ENCODE data around the gene ARHGAP33. TPM values are rescaled to one million over a fixed set of nuclear protein-coding genes. Genes with fewer than 3 reads are reported as not detected.

ARHGAP33 gene
- total RNA-seq, 4 donors from 2014 or later: 4.2 to 16.0 (median 13.0) TPM

GRCh38 chr19:35750167-35750566 lies 25.2 kb upstream of the ARHGAP33 start:
- 93 to 94% methylated on average over 5 of the region's 5 CpGs for WGBS, 2 donors

GRCh38 chr19:35751839-35752745 lies 23.3 kb upstream of the ARHGAP33 start:
- 86 to 94% methylated on average over 12 to 14 of the region's 14 CpGs for WGBS, 2 donors
- H3K4me1 ChIP-seq: peaks cover 10 to 21% of the 10 kb centered on the region in 2 donors
- no peaks in the 10 kb centered on the region for H3K27me3 ChIP-seq
- no peaks in the 10 kb centered on the region for H3K9me3 ChIP-seq
- TF ChIP-seq POLR2A (IDR thresholded peaks at IDR 0.05): no peak
- TF ChIP-seq CTCF (IDR thresholded peaks at IDR 0.05): no peak
- no peak overlapping the region for H3K4me3 ChIP-seq (replicated peaks in 1 of 3)
- DNase-seq: no peak
- no peak overlapping the region for H3K27ac ChIP-seq
- intact Hi-C loops (cut with DNase I): loop anchor here (10.0 kb wide), 1 partner anchor 183 kb away; the partner anchor contains the start of gene LRFN3
- H3K36me3 ChIP-seq: peaks cover 18 to 21% of the 10 kb centered on the region in 2 donors

More at GRCh38 chr19:35750167-35750566, 25.2 kb upstream of the ARHGAP33 start:
- no peak for DNase-seq
- peaks cover 17 to 28% of the 10 kb centered on the region in 2 donors for H3K4me1 ChIP-seq
- no peak overlapping the region for H3K27ac ChIP-seq
- intact Hi-C loops (cut with DNase I): loop anchor here (10.0 kb wide), 1 partner anchor 185 kb away; the partner anchor contains the start of gene LRFN3
- peaks cover 18 to 21% of the 10 kb centered on the region in 2 donors for H3K36me3 ChIP-seq
- no peaks in the 10 kb centered on the region for H3K27me3 ChIP-seq
- no peaks in the 10 kb centered on the region for H3K9me3 ChIP-seq
- TF ChIP-seq CTCF (IDR thresholded peaks at IDR 0.05): no peak
- no peak for TF ChIP-seq POLR2A (IDR thresholded peaks at IDR 0.05)
- H3K4me3 ChIP-seq (replicated peaks in 1 of 3): no peak overlapping the region

GRCh38 chr19:35752746-35753350 lies 22.5 kb upstream of the ARHGAP33 start:
- 93 to 97% methylated on average over 12 to 20 of the region's 20 CpGs for WGBS, 2 donors
- intact Hi-C loops (cut with DNase I): loop anchor here (10.0 kb wide), 1 partner anchor 182 kb away; the partner anchor contains the start of gene LRFN3

GRCh38 chr19:35753634-35754369 lies 21.6 kb upstream of the ARHGAP33 start:
- WGBS, 2 donors: 91 to 94% methylated on average over 15 to 17 of the region's 20 CpGs
- no peak for DNase-seq
- H3K27me3 ChIP-seq: no peaks in the 10 kb centered on the region
- no peaks in the 10 kb centered on the region for H3K9me3 ChIP-seq
- H3K4me1 ChIP-seq: peaks cover 15 to 26% of the 10 kb centered on the region in 2 donors
- intact Hi-C loops (cut with DNase I): loop anchor here (10.0 kb wide), 1 partner anchor 181 kb away; the partner anchor contains the start of gene LRFN3
- TF ChIP-seq CTCF (IDR thresholded peaks at IDR 0.05): no peak
- TF ChIP-seq POLR2A (IDR thresholded peaks at IDR 0.05): no peak
- H3K36me3 ChIP-seq: peaks cover 18 to 21% of the 10 kb centered on the region in 2 donors
- H3K27ac ChIP-seq: no peak overlapping the region
- H3K4me3 ChIP-seq (replicated peaks in 1 of 3): no peak overlapping the region

More at GRCh38 chr19:35752746-35753350, 22.5 kb upstream of the ARHGAP33 start:
- Histone ChIP-seq H3K4me1 (peaks cover 14 to 23% of the 10 kb centered on the region in 2 donors), H3K4me3 (replicated peaks in 1 of 3) (no peak overlapping the region), H3K27me3 (no peaks in the 10 kb centered on the region), H3K27ac (no peak overlapping the region), H3K36me3 (peaks cover 18 to 21% of the 10 kb centered on the region in 2 donors), H3K9me3 (no peaks in the 10 kb centered on the region)
- TF ChIP-seq POLR2A (IDR thresholded peaks at IDR 0.05) (no peak), CTCF (IDR thresholded peaks at IDR 0.05) (no peak)
- DNase-seq: no peak

Data from thyroid gland (tissue), 4 donors.